Measurements from ENCODE around the gene MARCHF5.
"Not testable (repeated sequence)": the region's sequence is repeated elsewhere in the genome, so short reads cannot be mapped to it uniquely, and the experiment has no call there.

Gene MARCHF5

GRCh38 chr10:92305133-92306072 lies 14.4 kb downstream of the MARCHF5 start:
- no peak for FAIRE-seq

- FAIRE-seq = no peak
These were observed 18.3 kb downstream of the MARCHF5 start for GRCh38 chr10:92309272-92309671.

GRCh38 chr10:92313750-92314149 lies 22.8 kb downstream of the MARCHF5 start:
- no peak for FAIRE-seq

- no peak for FAIRE-seq
These were observed 25.6 kb downstream of the MARCHF5 start for GRCh38 chr10:92316610-92317009.

- FAIRE-seq = no peak
These were observed 32.1 kb downstream of the MARCHF5 start for GRCh38 chr10:92323079-92323478.

- FAIRE-seq = no peak
These were observed 36.8 kb downstream of the MARCHF5 start for GRCh38 chr10:92327445-92328433.

DNA sequence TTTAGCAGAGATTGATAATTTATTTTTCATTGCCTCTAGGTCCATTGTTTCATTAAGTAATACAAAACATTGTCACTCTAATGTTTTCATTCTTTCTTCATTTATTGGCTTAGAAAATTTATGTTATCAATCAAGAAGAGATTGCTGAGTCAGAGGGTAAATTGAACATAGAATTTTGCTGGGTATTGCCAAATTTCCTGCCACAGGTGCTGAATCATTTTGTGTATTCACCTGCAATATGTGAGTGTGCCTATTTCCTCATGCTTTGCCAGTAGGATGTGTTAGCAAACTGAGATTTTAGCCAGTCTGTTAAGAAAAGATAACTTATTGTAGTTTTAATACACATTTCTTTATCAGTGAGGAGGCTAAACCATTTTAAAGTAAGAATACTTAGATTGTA lies 38.0 kb downstream of the MARCHF5 start:
- FAIRE-seq = no peak

- FAIRE-seq = not testable (repeated sequence)
These were observed 39.0 kb downstream of the MARCHF5 start for GRCh38 chr10:92329927-92330326.

GRCh38 chr10:92342796-92343195 lies 51.8 kb downstream of the MARCHF5 start:
- FAIRE-seq = no peak

GRCh38 chr10:92345575-92345974 lies 54.6 kb downstream of the MARCHF5 start:
- FAIRE-seq = not testable (repeated sequence)

- not testable (repeated sequence) for FAIRE-seq
These were observed 56.2 kb downstream of the MARCHF5 start for GRCh38 chr10:92347035-92347676.

GRCh38 chr10:92350411-92350810 lies 59.4 kb downstream of the MARCHF5 start:
- no peak for FAIRE-seq

GRCh38 chr10:92354587-92354986 lies 63.6 kb downstream of the MARCHF5 start:
- no peak for FAIRE-seq

GRCh38 chr10:92356041-92356440 lies 65.1 kb downstream of the MARCHF5 start:
- no peak for FAIRE-seq

- FAIRE-seq = no peak
These were observed 72.5 kb downstream of the MARCHF5 start for GRCh38 chr10:92363498-92363897.

DNA sequence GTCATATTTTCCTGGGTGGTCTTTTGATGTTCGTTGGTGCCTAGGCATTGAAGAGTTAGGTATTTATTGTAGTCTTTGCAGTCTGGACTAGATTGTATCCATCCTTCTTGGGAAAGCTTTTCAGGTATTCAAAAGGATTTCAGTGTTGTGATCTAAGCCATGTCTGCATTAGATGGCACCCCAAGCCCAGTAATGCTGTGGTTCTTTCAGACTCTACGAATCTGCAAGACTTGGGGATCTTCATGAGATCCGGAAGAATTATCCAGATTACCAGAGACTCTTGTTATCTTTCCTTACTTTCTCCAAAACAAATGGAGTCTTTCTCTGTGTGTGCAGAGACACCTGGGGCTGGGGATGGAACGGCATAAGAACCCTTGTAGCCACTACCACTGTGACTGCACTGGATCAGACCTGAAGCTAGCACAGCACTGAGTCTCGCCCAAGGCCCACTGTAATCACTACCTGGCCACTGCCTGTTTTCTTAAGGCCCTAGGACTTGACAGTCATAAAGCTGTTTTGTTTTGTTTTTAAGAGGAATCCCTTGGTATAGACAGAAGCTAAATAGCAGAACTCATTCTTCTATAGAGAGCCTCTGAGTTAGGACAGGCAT lies 75.5 kb downstream of the MARCHF5 start:
- FAIRE-seq = no peak

DNA sequence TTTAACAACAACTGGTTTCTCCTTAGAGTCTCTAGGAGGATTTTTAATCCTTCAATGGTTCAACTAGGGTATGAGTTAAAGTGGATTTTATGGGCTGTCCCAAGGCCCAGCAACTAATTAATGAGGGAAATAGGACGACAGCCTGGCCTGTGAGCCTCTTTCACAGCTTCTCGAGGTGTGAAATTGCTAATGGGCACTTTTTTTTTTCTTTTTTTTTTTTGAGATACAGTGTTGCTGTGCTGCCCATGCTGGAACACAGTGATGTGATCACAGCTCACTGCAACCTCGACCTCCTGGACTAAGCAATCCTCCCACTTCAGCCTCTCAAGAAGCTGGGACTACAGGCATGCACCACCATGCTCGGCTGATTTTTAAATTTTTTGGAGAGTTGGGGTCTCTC lies 87.0 kb downstream of the MARCHF5 start:
- no peak for FAIRE-seq

- FAIRE-seq = no peak
These were observed 90.6 kb downstream of the MARCHF5 start for GRCh38 chr10:92381543-92381954.

DNA sequence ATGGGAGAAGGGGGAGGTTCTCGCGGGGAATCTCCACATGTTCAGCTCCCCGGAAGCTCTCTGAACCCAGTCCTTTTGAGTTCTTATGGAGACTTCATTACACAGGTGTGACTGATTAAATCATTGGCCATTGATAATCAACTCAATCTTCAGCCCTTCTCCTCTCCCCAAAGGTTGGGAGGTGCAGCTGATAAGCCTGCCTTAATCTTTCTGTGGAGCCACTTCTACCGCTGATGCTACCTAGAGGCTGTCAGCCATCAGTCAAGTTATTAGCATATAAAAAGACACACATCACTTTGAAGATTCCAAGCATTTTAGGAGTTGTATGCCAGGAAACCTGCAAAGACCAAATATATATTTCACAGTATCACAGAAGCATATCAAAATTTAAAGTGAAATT lies 91.7 kb downstream of the MARCHF5 start:
- no peak for FAIRE-seq

GRCh38 chr10:92384741-92385140 lies 93.8 kb downstream of the MARCHF5 start:
- no peak for FAIRE-seq

GRCh38 chr10:92385831-92386230 lies 94.9 kb downstream of the MARCHF5 start:
- FAIRE-seq = no peak

DNA sequence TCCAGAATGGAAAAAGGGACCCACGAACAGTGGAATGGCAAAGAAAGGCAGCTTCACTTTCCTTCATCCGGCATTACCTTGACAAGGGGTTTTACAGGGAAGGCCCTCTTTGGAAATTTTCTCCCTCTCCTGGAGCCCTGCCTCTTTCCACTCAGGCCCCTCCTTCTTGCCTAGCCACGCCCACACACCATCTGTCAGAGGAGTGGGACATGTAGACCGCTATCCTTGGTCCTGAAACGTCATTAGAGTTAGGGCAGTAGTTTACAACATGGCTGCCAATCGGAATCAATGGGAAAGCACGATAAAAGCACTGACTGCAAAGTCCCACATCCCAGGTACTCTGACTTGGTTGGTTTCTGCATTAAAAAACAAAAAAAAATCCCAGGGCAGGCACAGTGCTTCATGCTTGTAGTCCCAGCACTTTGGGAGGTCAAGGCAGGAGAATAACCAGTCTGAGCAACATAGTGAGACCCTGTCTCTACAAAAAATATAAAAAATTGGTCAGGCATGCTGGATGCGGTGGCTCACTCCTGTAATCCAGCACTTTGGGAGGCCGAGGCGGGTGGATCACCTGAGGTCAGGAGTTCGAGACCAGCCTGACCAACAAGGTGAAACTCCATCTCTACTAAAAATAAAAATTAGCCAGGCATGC lies 96.4 kb downstream of the MARCHF5 start:
- FAIRE-seq = no peak

All from endometrium (tissue), 2 donors.